Endothelial cell of umbilical vein (primary cell): ENCODE measurements around the gene MIER2. TPM values are rescaled to one million over a fixed set of nuclear protein-coding genes. Genes with fewer than 3 reads are reported as not detected.

Experiments
- BruUV-seq: library from RNA; stranded (reverse); fragments of 400-500 nt; replicated peaks from 2 replicates; lab custom pipeline; 2021; lab: Mats Ljungman, UMichigan
- CTCF ChIA-PET: fragments of 300-600, 350-600 bp; sonication (Branson Sonifier 250); formaldehyde crosslinking; loops from one replicate; lab custom pipeline; 2021; ENCODE audit warnings: antibody characterized with exemption, inconsistent platforms; lab: Charles Lee
- POLR2A ChIA-PET: fragments of 300-600, 350-600 bp; sonication (Branson Sonifier 250); formaldehyde crosslinking; loops from one replicate; lab custom pipeline; 2021; ENCODE audit warnings: antibody characterized with exemption, inconsistent platforms; lab: Charles Lee
- DNase-seq: peaks from one replicate; pipeline ENCODE4 v3.0.0-alpha.2; 2011; ENCODE audit warnings: low read depth, low spot score
- FAIRE-seq: peaks from 2 replicates; lab custom pipeline; 2011; peaks lifted over from hg19 to GRCh38; lab: Jason Lieb, UNC
- H2AFZ ChIP-seq: 2 replicates; pipeline ENCODE4 v1.6.0; 2012; ENCODE audit warnings: low read depth, low read length, control low read depth, inconsistent platforms
- H3K27ac ChIP-seq: 2 replicates; pipeline ENCODE4 v1.5.1; 2011; ENCODE audit warnings: low read depth, mild to moderate bottlenecking, control low read depth, low read length, moderate library complexity; ENCODE audit not compliant: insufficient read depth
- H3K27me3 ChIP-seq, 2 experiments: 2 replicates each; pipeline versions ENCODE4 v1.6.0 to v1.6.1; 2011; ENCODE audit warnings: low read length in 2 of 2, mixed read lengths in 1 of 2; ENCODE audit not compliant: control insufficient read depth in 2 of 2, insufficient read depth in 2 of 2
- H3K36me3 ChIP-seq, 2 experiments: 2 replicates in 1 of 2; 3 replicates in 1 of 2; pipeline ENCODE4 v1.5.1; 2011; ENCODE audit warnings: low read length in 2 of 2, mild to moderate bottlenecking in 1 of 2, moderate library complexity in 1 of 2; ENCODE audit not compliant: control insufficient read depth in 2 of 2, insufficient read depth in 2 of 2; ENCODE audit errors: extremely low read depth in 1 of 2
- H3K4me1 ChIP-seq: 3 replicates; pipeline ENCODE4 v1.5.1; 2011; ENCODE audit warnings: mild to moderate bottlenecking, low read length; ENCODE audit not compliant: control insufficient read depth, insufficient read depth; ENCODE audit errors: extremely low read depth
- H3K4me2 ChIP-seq: 2 replicates; pipeline ENCODE4 v1.6.1; 2011; ENCODE audit warnings: low read length, control low read depth, mixed read lengths; ENCODE audit not compliant: insufficient read depth
- H3K4me3 ChIP-seq, 3 experiments: fragments of 200-600 bp in 1 of 3; sonication (generic), shearing (Covaris generic) in 1 of 3; replicated peaks in 1 of 3; 2 replicates each; pipeline ENCODE4 v1.5.1; 2011 to 2016; ENCODE audit warnings: control low read depth in 3 of 3, low read length in 3 of 3, mild to moderate bottlenecking in 2 of 3, inconsistent platforms in 1 of 3, low read depth in 1 of 3, moderate library complexity in 1 of 3; ENCODE audit not compliant: insufficient read depth in 1 of 3
- H3K79me2 ChIP-seq: 2 replicates; pipeline ENCODE4 v1.6.0; 2012; ENCODE audit warnings: low read length, inconsistent platforms; ENCODE audit not compliant: control insufficient read depth, insufficient read depth
- H3K9ac ChIP-seq: replicated peaks from 2 replicates; pipeline ENCODE3; 2011; ENCODE audit warnings: low read length, control low read depth; ENCODE audit not compliant: insufficient read depth; ENCODE audit errors: extremely low read depth
- H3K9me1 ChIP-seq: replicated peaks from 3 replicates; pipeline ENCODE4 v1.6.0; 2011; ENCODE audit warnings: mild to moderate bottlenecking, low read length; ENCODE audit not compliant: control insufficient read depth, insufficient read depth; ENCODE audit errors: extremely low read depth
- H3K9me3 ChIP-seq: replicated peaks from 2 replicates; pipeline ENCODE4 v1.5.1; 2012; ENCODE audit warnings: low read length, inconsistent platforms; ENCODE audit not compliant: control insufficient read depth, insufficient read depth
- H4K20me1 ChIP-seq: replicated peaks from 2 replicates; pipeline ENCODE3; 2011; ENCODE audit warnings: mild to moderate bottlenecking, low read length; ENCODE audit not compliant: control insufficient read depth, insufficient read depth; ENCODE audit errors: extremely low read depth
- CTCF ChIP-seq, 2 donors: IDR thresholded peaks; 1 replicate in 1 of 2; 2 replicates in 1 of 2; pipeline ENCODE4 v1.5.1; 2011; ENCODE audit warnings: low read length in 2 of 2, mild to moderate bottlenecking in 2 of 2, moderate library complexity in 2 of 2, control low read depth in 1 of 2, inconsistent platforms in 1 of 2, low read depth in 1 of 2; ENCODE audit not compliant: insufficient read depth in 1 of 2; ENCODE audit errors: extremely low read depth in 1 of 2
- FOS ChIP-seq: IDR thresholded peaks from 2 replicates; pipeline ENCODE4 v1.6.1; 2011; ENCODE audit warnings: mild to moderate bottlenecking, low read length, moderate library complexity, borderline replicate concordance; ENCODE audit not compliant: insufficient read depth
- GATA2 ChIP-seq: IDR thresholded peaks from 2 replicates; pipeline ENCODE4 v1.7.0; 2011; ENCODE audit warnings: low read depth, mild to moderate bottlenecking, moderate library complexity, mixed read lengths, low read length; ENCODE audit not compliant: insufficient read length, insufficient read depth
- JUN ChIP-seq: IDR thresholded peaks from 2 replicates; pipeline ENCODE4 v1.6.1; 2011; ENCODE audit warnings: borderline replicate concordance, low read depth; ENCODE audit not compliant: insufficient read length, insufficient read depth
- MAX ChIP-seq: IDR thresholded peaks from 2 replicates; pipeline ENCODE4 v1.6.1; 2011; ENCODE audit not compliant: insufficient read depth, insufficient read length
- MYC ChIP-seq: IDR thresholded peaks from one replicate; pipeline ENCODE4 v1.6.1; 2011; ENCODE audit warnings: mild to moderate bottlenecking, low read depth, low read length
- POLR2AphosphoS5 ChIP-seq: IDR thresholded peaks from 2 replicates; pipeline ENCODE4 v1.6.1; 2012; ENCODE audit warnings: low read depth, mild to moderate bottlenecking, control low read depth, low read length, moderate library complexity; ENCODE audit not compliant: insufficient read depth
- dilution Hi-C: fragments of 300-500 bp; cut with MboI; formaldehyde crosslinking; loops from one replicate; pipeline ENCODE4 v1.15.0; 2019; ENCODE audit warnings: low sequenced_read_pairs; ENCODE audit not compliant: extremely low pct_ligation_motif_present
- intact Hi-C: fragments of 100-400 bp; cut with micrococcal nuclease; formaldehyde crosslinking; loops from one replicate; pipeline ENCODE4 v1.10.0; 2022
- polyA plus RNA-seq, 4 experiments: library from polyadenylated mRNA; depleted of rRNA in 3 of 4; stranded (reverse) in 3 of 4; unstranded in 1 of 4; fragments of >200 nt; gene quantifications; 2 replicates each; pipeline versions ENCODE4 v1.2.1 to v1.2.3, GENCODE V29; 2011 to 2012; ENCODE audit warnings: missing spikeins in 1 of 4
- total RNA-seq: library from RNA; stranded (reverse); gene quantifications from 2 replicates; pipeline ENCODE4 v1.2.3, GENCODE V29; 2021

MIER2 gene
- total and polyA plus RNA-seq, 2 donors (not counting 3 experiments of a cell fraction or from before 2014, with no cell fraction given), result 20.3 to 44.9 TPM

GRCh38 chr19:283395-283794 lies 61.2 kb downstream of the MIER2 start:
- CTCF ChIA-PET, result no interaction called here

More at GRCh38 chr19:283395-283794, 61.2 kb downstream of the MIER2 start:
- no peaks in the 10 kb centered on the region for H3K4me1 ChIP-seq
- H3K9me3 ChIP-seq, result no peaks in the 10 kb centered on the region
- dilution Hi-C loops, result no loop called here
- H3K9me1 ChIP-seq, result no peaks in the 10 kb centered on the region
- no peak overlapping the region for H3K4me2 ChIP-seq
- no TSS peak for BruUV-seq
- no peak for TF ChIP-seq MAX
- TF ChIP-seq POLR2AphosphoS5, result no peak
- TF ChIP-seq GATA2, result no peak
- TF ChIP-seq MYC, result no peak
- no peak for TF ChIP-seq JUN
- TF ChIP-seq CTCF (IDR thresholded peaks at IDR 0.05; ENCODE audit: extremely low read depth in 1 of 2, insufficient read depth in 1 of 2, low read depth in 1 of 2, low read length in 2 of 2), result no peak
- no peak for TF ChIP-seq FOS
- H3K4me3 ChIP-seq, result no peak overlapping the region
- DNase-seq, result no peak
- H3K9ac ChIP-seq, result no peak overlapping the region
- no peaks in the 10 kb centered on the region for H3K79me2 ChIP-seq
- no peak for FAIRE-seq
- POLR2A ChIA-PET, result no interaction called here
- no peaks in the 10 kb centered on the region for H4K20me1 ChIP-seq
- no peaks in the 10 kb centered on the region for H3K27me3 ChIP-seq
- intact Hi-C loops, result no loop called here
- no peak overlapping the region for H3K27ac ChIP-seq
- H2AFZ ChIP-seq, result no peak overlapping the region
- H3K36me3 ChIP-seq, result no peaks in the 10 kb centered on the region
